ENCODE measurements around the gene CSTF3. TPM values are rescaled to one million over a fixed set of nuclear protein-coding genes. Genes with fewer than 3 reads are reported as not detected.

CSTF3 gene
- total and polyA plus RNA-seq, 10 of the 15 experiments (the other 5 are each of a cell fraction or from before 2014, with no cell fraction given) = 25.4 to 63.5 (median 49.5) TPM

- TF ChIP-seq CEBPZ (IDR thresholded peaks at IDR 0.05; ENCODE audit: low read depth, low read length) (0 out of 2 replicates have a peak, but pooled peaks have one; percentile 17), TBL1XR1 (IDR thresholded peaks at IDR 0.05; ENCODE audit: low read depth, low read length) (no peak), TCF3 (IDR thresholded peaks at IDR 0.05; ENCODE audit: borderline replicate concordance, insufficient read depth, low read depth, low read length) (no peak), RB1 (IDR thresholded peaks at IDR 0.05; ENCODE audit: borderline replicate concordance) (no peak), SP1 (IDR thresholded peaks at IDR 0.05; ENCODE audit: low read depth, low read length) (peak; percentile 46), FOXM1 (IDR thresholded peaks at IDR 0.05; ENCODE audit: low read depth, low read length) (no peak), CHD2 (IDR thresholded peaks at IDR 0.05; ENCODE audit: borderline replicate concordance, low read depth, low read length) (peak; percentile 70; the same call in 1 of the 2 replicates), USF1 (IDR thresholded peaks at IDR 0.05; ENCODE audit: borderline replicate concordance, extremely low read length, insufficient read depth, low read depth, low read length) (no peak), MYB (IDR thresholded peaks at IDR 0.05; ENCODE audit: borderline replicate concordance, low read depth, low read length) (no peak), MLLT1 (IDR thresholded peaks at IDR 0.05) (peak; percentile 78), PML (IDR thresholded peaks at IDR 0.05; ENCODE audit: low read length) (peak; percentile 86), HSF1 (IDR thresholded peaks at IDR 0.05; ENCODE audit: low read depth, low read length) (no peak), HDGF (IDR thresholded peaks at IDR 0.05) (peak; percentile 77; the same call in 1 of the 2 replicates), CBFB (IDR thresholded peaks at IDR 0.05; ENCODE audit: low read depth) (no peak; the same call in 1 of the 2 replicates), DPF2 (IDR thresholded peaks at IDR 0.05) (no peak), ELK1 (IDR thresholded peaks at IDR 0.05; ENCODE audit: low read depth, low read length) (no peak), JUNB (IDR thresholded peaks at IDR 0.05) (no peak), CREM (IDR thresholded peaks at IDR 0.05; ENCODE audit: low read depth) (peak; percentile 83), SRF (IDR thresholded peaks at IDR 0.05; ENCODE audit: low read depth in 2 of 2, low read length in 2 of 2) (no peak), CBX3 (IDR thresholded peaks at IDR 0.05; ENCODE audit: borderline replicate concordance, low read depth) (no peak)
Observed at GRCh38 chr11:33161120-33162005, at the start of gene CSTF3 (continued).

All from GM12878 (cell line).